ENCODE data around the gene PROSER2. TPM values are rescaled to one million over a fixed set of nuclear protein-coding genes. Genes with fewer than 3 reads are reported as not detected.

The PROSER2 gene
- total RNA-seq, 1 donor from 2014 or later = 15.2 TPM

GRCh38 chr10:11881030-11881476, 57.9 kb downstream of the PROSER2 start:
- peak; percentile 83 for DNase-seq (ENCODE audit: low spot score)
- Mint-ChIP-seq H3K36me3 (ENCODE audit: low read depth) (no peaks in the 10 kb centered on the region), H3K4me1 (ENCODE audit: low read depth) (peaks cover 27% of the 10 kb centered on the region), H3K27ac (ENCODE audit: unreplicated experiment) (no peak overlapping the region), H3K9me3 (ENCODE audit: low read depth) (no peaks in the 10 kb centered on the region), H3K4me3 (ENCODE audit: unreplicated experiment) (no peak overlapping the region), H3K27me3 (ENCODE audit: low read depth) (no peaks in the 10 kb centered on the region)
- TF ChIP-seq CTCF (IDR thresholded peaks at IDR 0.05) = no peak

- TF ChIP-seq CTCF (IDR thresholded peaks at IDR 0.05) = no peak
- H3K27ac Mint-ChIP-seq (ENCODE audit: unreplicated experiment) = no peak overlapping the region
- peak; percentile 64 for DNase-seq (ENCODE audit: low spot score)
- no peaks in the 10 kb centered on the region for H3K36me3 Mint-ChIP-seq (ENCODE audit: low read depth)
- H3K9me3 Mint-ChIP-seq (ENCODE audit: low read depth) = no peaks in the 10 kb centered on the region
- H3K4me3 Mint-ChIP-seq (ENCODE audit: unreplicated experiment) = no peak overlapping the region
- H3K4me1 Mint-ChIP-seq (ENCODE audit: low read depth) = peaks cover 22% of the 10 kb centered on the region
- no peaks in the 10 kb centered on the region for H3K27me3 Mint-ChIP-seq (ENCODE audit: low read depth)
These were observed 58.6 kb downstream of the PROSER2 start for GRCh38 chr10:11881477-11882417.

GRCh38 chr10:11882646-11883375, 59.7 kb downstream of the PROSER2 start:
- no peak for DNase-seq (ENCODE audit: low spot score)
- H3K9me3 Mint-ChIP-seq (ENCODE audit: low read depth) = no peaks in the 10 kb centered on the region
- H3K27ac Mint-ChIP-seq (ENCODE audit: unreplicated experiment) = no peak overlapping the region
- no peaks in the 10 kb centered on the region for H3K27me3 Mint-ChIP-seq (ENCODE audit: low read depth)
- peaks cover 22% of the 10 kb centered on the region for H3K4me1 Mint-ChIP-seq (ENCODE audit: low read depth)
- no peak overlapping the region for H3K4me3 Mint-ChIP-seq (ENCODE audit: unreplicated experiment)
- no peak for TF ChIP-seq CTCF (IDR thresholded peaks at IDR 0.05)
- no peaks in the 10 kb centered on the region for H3K36me3 Mint-ChIP-seq (ENCODE audit: low read depth)

GRCh38 chr10:11884706-11885423, 61.7 kb downstream of the PROSER2 start:
- no peak for TF ChIP-seq CTCF (IDR thresholded peaks at IDR 0.05)
- Mint-ChIP-seq H3K4me1 (ENCODE audit: low read depth) (peaks cover 16% of the 10 kb centered on the region), H3K27me3 (ENCODE audit: low read depth) (no peaks in the 10 kb centered on the region), H3K27ac (ENCODE audit: unreplicated experiment) (no peak overlapping the region), H3K4me3 (ENCODE audit: unreplicated experiment) (no peak overlapping the region), H3K36me3 (ENCODE audit: low read depth) (no peaks in the 10 kb centered on the region), H3K9me3 (ENCODE audit: low read depth) (no peaks in the 10 kb centered on the region)
- DNase-seq (ENCODE audit: low spot score) = no peak
